HG02852 (cell line): Measurements from ENCODE around the gene JADE1.
A peak's percentile ranks its signal among the peaks of the same experiment; 100 is the strongest.

Source experiments
- ATAC-seq: cut with Tn5 transposase; IDR thresholded peaks from one replicate; pipeline ENCODE4 v1.9.1; 2021; ENCODE audit warnings: mild to moderate bottlenecking, moderate library complexity; ENCODE audit not compliant: unreplicated experiment

Gene JADE1

GRCh38 chr4:128809477-128810330 is at the start of gene JADE1:
JADE1 (plus strand) TSS chr4:128809700; CDS start chr4:128831759, 22,059 bp downstream.
- peak; percentile 46 for ATAC-seq

- ATAC-seq = no peak
Observed at GRCh38 chr4:128766781-128767180, 42.7 kb upstream of the JADE1 start.

GRCh38 chr4:128768373-128768996 is 41.0 kb upstream of the JADE1 start:
- no peak for ATAC-seq

- no peak for ATAC-seq
Observed at GRCh38 chr4:128769011-128769410, 40.5 kb upstream of the JADE1 start.

GRCh38 chr4:128770807-128771206 is 38.7 kb upstream of the JADE1 start:
- ATAC-seq = no peak

- no peak for ATAC-seq
Observed at GRCh38 chr4:128775477-128775876, 34.0 kb upstream of the JADE1 start.

GRCh38 chr4:128775916-128776315 is 33.6 kb upstream of the JADE1 start:
- ATAC-seq = no peak

- no peak for ATAC-seq
Observed at GRCh38 chr4:128776794-128777216, 32.7 kb upstream of the JADE1 start.

- ATAC-seq = no peak
Observed at GRCh38 chr4:128780688-128781087, 28.8 kb upstream of the JADE1 start.

GRCh38 chr4:128782076-128782715 is 27.3 kb upstream of the JADE1 start:
- ATAC-seq = no peak

GRCh38 chr4:128782875-128783614 is 26.5 kb upstream of the JADE1 start:
- ATAC-seq = no peak

- no peak for ATAC-seq
Observed at GRCh38 chr4:128787509-128788311, 21.8 kb upstream of the JADE1 start.

- no peak for ATAC-seq
Observed at GRCh38 chr4:128793859-128794672, 15.4 kb upstream of the JADE1 start.

- ATAC-seq = no peak
Observed at GRCh38 chr4:128796934-128797333, 12.6 kb upstream of the JADE1 start.

- ATAC-seq = no peak
Observed at GRCh38 chr4:128800284-128800683, 9.2 kb upstream of the JADE1 start.

- ATAC-seq = no peak
Observed at GRCh38 chr4:128800701-128801284, 8.7 kb upstream of the JADE1 start.

GRCh38 chr4:128802680-128803628 is 6.5 kb upstream of the JADE1 start:
- no peak for ATAC-seq

- ATAC-seq = no peak
Observed at GRCh38 chr4:128803783-128804182, 5.7 kb upstream of the JADE1 start.
